Measurements from ENCODE around the gene CLK1.

The CLK1 gene

DNA sequence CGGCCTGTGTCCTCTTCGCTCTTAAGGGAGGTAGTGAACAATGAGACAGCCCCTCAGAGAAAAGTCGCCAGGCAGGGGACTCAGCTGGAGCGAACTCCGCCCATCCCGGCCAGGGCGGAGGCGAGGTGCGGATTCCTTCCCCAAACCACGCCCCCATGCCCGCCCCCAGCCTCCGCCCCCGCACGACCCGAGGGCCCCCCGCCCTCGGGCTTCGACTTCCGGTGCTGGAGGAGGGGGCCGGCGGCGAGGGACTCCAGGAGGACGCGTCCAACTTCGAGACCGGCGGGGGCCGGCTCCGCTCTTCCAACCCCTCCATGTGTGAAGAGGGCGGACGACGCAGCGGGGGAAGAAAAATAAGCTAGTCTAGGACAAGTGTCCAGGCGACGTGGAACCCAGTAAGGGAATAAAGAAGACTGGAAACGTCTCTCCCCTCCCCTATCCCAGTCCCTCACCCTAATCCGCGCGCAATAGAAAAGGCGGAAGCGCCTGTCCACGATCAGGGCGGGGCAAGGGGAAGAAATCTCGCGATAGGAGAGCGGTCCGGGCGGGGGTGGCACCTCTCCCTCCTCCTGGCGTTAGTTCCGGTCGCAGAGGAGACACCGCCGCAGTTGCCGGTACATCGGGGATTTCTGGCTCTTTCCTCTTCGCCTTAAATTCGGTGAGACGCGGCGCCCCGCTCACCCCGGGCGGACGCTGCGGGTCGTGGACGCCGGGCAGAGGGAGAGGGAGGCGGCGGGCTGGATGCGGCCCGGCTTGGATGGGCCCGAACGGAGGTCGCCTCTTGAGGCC is 52.9 kb downstream of the CLK1 start, which contains the start of gene BZW1:
Gene BZW1, plus strand, starts transcription at position 578 of the 789 bp plus-strand sequence. CDS start 1,308 bp downstream, outside the sequence.
- Mint-ChIP-seq H3K36me3 (peaks cover 20 to 36% of the 10 kb centered on the region in 2 donors), H3K9me3 (no peaks in the 10 kb centered on the region), H3K27me3 (no peaks in the 10 kb centered on the region), H3K4me1 (peaks cover 24 to 45% of the 10 kb centered on the region in 2 donors), H3K27ac (peak within 1 kb of the TSS; percentile 100), H3K4me3 (peak within 1 kb of the TSS; percentile 94 to 100)
- ATAC-seq (replicated peaks) (peak; percentile 78 to 84), DNase-seq (peak; percentile 95)

DNA sequence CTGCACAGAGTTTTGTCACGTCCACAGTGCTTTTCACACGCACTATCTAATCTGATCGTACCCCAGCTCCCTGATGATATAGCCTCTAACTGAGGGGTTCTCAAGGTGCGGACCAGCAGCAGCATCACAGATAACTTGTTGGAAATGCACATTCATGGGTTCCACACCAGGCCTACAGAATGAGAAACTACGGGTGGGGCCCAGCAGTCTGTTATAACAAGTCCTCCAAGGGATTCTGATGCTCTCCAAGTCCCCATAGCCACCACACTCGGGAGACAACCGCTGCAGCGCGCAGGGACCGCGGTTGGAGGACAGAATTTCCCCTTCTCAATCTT is 53.5 kb downstream of the CLK1 start:
- ATAC-seq (replicated peaks) (no peak), DNase-seq (no peak)
- Mint-ChIP-seq H3K9me3 (no peaks in the 10 kb centered on the region), H3K27me3 (no peaks in the 10 kb centered on the region), H3K4me1 (peaks cover 24 to 42% of the 10 kb centered on the region in 2 donors), H3K27ac (peak overlapping the region; percentile 100), H3K36me3 (peaks cover 17 to 31% of the 10 kb centered on the region in 2 donors), H3K4me3 (peak overlapping the region; percentile 94 to 100)

DNA sequence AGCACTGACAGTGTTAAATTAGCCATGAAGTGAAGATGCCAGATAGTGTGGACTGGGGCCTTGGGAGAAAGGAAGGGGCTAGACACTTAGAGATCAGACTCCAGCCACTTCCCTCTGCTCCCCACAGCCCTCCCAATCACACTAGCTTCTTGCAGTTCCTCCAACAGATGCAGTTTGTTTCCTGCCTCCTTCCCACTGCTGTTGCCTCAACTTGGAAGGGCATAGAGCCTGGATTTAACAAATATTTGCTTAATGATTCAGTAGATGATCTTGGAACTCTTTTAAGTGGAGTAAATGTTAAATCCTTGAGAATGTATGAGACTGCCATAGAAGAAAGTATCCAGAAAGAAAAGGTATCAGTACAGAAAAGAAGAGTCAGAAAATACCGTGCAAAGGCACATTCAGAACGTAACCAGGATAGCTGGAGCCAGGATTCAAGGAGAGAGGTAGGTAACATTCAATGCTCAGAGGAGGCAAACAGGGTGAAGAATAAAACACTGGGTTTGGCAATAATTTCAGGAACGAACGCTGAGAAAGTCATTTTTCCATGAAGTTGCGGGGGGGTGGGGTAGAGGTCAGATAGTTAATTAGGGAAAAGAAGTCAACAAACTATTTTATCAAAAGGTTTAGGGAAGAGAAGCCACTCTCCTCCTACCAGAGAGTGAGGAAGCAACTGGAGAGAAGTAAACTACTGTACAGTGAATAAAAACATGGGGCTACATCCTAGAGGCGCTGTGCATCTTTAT is 54.0 kb downstream of the CLK1 start:
- Mint-ChIP-seq H3K27ac (peak overlapping the region; percentile 100), H3K4me3 (peak overlapping the region; percentile 94 to 100)
- no peak for DNase-seq

GRCh38 chr2:200809506-200810251 is 54.8 kb downstream of the CLK1 start:
- H3K4me3 Mint-ChIP-seq: peak overlapping the region in 1 of 2 donors; percentile 10
- H3K27me3 Mint-ChIP-seq: no peaks in the 10 kb centered on the region
- no peak overlapping the region for H3K27ac Mint-ChIP-seq
- no peaks in the 10 kb centered on the region for H3K9me3 Mint-ChIP-seq
- DNase-seq (no peak), ATAC-seq (replicated peaks) (no peak)
- peaks cover 18 to 32% of the 10 kb centered on the region in 2 donors for H3K4me1 Mint-ChIP-seq
- peaks cover 9 to 19% of the 10 kb centered on the region in 2 donors for H3K36me3 Mint-ChIP-seq

More for the DNA sequence above, 54.0 kb downstream of the CLK1 start:
- Mint-ChIP-seq H3K4me1 (peaks cover 23 to 40% of the 10 kb centered on the region in 2 donors), H3K9me3 (no peaks in the 10 kb centered on the region), H3K36me3 (peaks cover 14 to 26% of the 10 kb centered on the region in 2 donors), H3K27me3 (no peaks in the 10 kb centered on the region)
- ATAC-seq (replicated peaks): no peak
